NOMO-1 (cell line): ENCODE results near the gene ADRA2B.
"Not testable (repeated sequence)": the region's sequence is repeated elsewhere in the genome, so short reads cannot be mapped to it uniquely, and the experiment has no call there.

Source experiments
- DNase-seq, 2 experiments: peaks; one replicate each; lab custom pipeline; 2025; ENCODE audit not compliant: unreplicated experiment in 2 of 2; lab: John Stamatoyannopoulos, UW

The ADRA2B gene

DNA sequence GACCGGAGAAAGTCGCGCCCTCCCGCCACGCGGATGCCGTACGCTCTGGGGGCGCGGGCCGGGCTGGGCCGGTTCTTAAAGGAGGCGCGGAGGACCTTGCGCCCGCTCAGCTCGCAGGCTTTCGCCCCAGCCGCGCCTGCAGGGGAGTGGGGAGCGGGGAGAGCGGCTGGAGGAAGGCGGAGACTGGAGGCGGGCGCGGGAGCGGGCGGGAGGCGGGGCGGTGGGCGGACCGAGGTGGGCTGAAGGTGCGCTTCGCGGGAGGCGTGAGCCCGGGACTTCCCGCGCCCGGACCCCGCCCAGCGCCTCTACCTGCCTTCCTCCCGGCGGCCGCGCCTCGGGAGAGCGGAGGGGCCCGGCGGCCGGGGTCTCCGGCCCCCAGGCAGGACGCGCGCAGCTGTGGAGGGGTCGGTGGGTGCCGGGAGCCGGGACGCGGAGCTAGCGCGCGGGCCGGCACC is at the start of gene ADRA2B:
Gene ADRA2B, minus strand, starts transcription at position 148 of the 455 bp plus-strand sequence. CDS start 422 bp downstream, outside the sequence.
- peak; percentile 17 to 53 for DNase-seq

DNA sequence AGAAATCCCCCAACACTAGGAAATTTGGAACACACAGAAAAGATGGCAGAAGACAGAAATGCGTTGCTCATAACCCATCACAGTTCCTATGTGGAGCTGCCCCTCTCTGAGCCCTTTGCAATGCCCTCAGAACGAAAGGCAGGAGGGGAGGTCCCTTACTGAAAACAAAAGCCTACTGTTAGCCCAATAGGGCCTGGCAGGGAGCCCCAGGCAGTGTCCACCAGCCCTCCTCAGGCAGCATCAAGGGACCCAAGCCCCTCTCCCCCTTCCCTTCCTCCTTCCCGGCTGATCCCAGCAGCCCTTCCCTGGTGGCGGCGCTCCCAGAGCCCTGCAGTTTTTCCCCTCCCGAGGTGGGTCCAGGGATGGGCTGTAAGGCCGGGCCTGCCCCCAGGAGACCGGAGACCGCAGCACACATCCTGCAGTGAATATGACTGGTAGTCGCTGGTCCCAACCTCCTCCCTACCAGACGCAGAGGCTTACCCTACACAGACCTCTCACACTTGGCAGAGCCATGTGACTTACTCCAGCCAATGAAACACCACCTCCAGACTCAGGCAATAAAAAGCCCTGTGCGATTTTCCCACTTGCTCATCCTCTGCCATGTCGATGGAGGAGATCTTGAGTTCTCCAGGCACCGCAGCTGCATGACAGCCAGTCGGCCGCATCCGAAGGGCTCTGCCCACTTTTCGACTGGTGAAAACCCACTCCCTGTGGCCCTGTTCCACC is 48.3 kb upstream of the ADRA2B start:
- DNase-seq: no peak

DNA sequence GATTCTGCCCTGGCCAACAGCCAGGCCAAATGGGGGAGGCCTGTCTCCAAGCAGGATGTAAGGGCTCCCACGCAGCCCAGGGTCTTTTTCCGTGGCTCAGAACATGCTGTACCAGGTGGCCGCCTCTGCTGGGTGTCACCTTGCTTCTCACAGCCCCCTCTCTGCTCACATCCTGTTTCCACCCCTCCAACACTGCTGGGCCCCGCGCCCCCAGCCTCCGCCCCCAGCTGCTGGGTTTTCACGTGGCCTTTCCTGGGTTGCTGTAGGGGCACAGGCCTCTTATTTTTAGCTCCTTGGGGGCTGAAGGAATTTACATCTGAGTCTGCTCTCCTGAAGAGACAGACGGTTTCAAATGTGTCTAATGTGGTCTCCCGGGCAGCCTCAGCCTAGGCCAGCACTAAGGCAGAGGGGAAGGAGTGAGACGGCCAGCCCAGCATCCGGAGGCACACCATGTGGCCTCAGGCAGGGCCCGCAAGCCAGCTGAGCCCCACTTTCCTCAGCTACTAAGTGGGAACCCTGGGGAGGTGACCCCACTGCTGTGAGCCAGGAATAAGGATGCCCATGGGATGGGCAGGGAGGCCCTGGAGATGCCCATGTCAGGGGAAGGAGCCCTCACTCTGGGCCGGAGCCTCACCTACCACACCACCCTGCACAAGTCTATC is 47.5 kb upstream of the ADRA2B start:
- DNase-seq: no peak

DNA sequence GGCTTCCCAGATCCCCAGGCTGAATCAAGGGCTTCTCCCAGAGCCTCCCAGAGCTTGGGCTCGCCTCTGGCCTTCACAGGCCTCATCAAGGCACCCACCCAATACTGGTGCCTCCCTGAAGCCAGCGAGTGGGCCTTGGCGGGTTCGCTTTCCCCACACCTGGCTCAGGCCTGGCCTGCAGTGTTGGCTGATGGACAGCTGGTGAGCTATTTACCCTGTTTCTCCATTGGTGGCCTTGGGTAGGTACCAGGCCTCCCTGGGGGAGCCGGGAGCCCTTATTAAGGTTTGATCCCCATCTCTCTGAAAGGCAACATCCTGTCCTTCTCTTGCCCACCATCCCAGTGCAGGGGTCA is 47.0 kb upstream of the ADRA2B start:
- no peak for DNase-seq

DNA sequence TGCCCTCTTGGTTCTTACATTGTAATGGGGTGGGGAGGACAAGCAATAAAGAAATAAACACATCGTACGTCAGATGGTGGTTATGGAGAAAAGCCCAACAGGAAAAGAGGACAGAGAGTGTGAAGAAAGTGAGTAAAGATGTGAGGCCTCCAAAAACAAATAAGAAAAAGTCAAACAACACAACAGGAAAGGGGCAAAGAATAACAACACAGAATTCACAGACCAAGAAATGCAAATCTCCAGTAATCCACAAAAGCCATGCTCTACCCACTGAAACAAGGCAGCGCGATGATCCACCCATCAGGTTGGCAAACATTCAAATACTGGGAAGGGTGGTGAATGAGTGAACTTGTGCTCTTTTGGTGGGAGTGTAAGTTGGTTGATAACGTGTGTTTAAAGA is 45.5 kb upstream of the ADRA2B start:
- no peak for DNase-seq

DNA sequence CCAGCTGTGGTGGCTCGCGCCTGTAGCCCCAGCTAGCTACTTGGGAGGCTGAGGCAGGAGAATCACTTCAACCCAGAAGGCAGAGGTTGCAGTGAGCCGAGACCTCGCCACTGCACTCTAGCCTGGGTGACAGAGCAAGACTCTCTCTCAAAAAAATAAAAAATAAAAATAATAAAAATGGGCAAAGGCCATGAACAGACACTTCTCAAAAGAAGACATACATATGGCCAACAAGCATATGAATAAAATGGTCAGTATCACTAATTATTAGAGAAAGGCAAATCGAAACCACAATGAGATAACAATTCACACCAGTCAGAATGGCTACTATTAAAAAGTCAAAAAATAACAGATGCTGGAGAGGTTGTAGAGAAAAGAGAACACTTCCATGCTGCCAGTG is 44.0 kb upstream of the ADRA2B start:
- DNase-seq: not testable (repeated sequence)

DNA sequence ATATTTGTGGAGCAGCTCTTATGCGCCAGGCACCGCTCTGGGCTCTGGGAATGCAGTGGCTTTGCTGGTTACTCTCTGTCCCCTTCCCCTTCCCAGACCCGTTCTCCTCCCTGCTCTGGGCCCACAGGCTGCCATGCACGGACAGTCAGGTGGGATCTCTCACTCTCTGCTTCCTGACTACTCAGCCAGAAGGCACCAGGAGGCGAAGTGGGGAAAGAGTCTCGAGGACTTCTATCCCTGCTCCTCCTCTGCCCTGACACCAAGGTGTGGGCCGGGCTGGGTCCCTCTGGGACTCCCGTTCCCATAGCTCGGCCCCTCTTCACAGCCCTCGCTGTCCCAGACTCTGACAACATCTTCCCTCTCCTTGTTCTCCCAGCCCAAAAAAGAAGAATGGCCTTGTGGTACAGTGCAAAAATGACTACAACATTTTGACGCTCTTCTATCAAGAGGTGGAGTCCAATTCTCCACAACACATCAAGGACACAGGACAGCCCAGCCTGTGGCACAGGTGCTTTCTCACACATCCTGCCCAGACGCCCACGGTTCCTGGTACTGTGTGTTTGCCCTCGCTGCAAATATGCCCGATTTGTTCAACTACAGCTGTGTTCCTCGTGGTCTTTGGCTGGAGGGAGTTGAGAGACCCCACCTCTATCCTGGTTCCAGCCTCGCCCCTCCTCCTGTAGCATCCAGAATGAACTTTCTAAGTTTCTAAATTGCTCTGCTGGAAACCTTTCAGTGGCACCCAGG is 42.9 kb upstream of the ADRA2B start:
- DNase-seq: no peak

DNA sequence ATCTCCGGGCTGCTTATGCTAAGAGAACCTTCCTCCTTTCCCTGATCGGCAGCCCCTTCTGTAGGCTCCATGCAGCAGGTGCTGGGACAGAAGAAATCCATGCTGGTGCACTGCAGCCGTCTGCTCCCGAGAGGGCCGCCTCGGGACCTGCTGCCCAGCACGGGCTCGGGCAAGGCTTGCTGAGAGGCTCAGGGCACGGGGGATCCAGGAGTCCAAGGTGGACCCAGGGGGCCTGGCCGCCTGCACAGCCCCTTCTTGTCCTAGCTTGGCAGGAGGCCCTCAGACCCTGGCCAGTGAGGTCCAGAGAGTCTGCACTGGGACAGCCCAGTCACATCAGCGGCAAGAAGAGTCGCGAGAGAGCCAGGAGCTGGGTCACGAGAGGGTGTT is 42.2 kb upstream of the ADRA2B start:
- no peak for DNase-seq

DNA sequence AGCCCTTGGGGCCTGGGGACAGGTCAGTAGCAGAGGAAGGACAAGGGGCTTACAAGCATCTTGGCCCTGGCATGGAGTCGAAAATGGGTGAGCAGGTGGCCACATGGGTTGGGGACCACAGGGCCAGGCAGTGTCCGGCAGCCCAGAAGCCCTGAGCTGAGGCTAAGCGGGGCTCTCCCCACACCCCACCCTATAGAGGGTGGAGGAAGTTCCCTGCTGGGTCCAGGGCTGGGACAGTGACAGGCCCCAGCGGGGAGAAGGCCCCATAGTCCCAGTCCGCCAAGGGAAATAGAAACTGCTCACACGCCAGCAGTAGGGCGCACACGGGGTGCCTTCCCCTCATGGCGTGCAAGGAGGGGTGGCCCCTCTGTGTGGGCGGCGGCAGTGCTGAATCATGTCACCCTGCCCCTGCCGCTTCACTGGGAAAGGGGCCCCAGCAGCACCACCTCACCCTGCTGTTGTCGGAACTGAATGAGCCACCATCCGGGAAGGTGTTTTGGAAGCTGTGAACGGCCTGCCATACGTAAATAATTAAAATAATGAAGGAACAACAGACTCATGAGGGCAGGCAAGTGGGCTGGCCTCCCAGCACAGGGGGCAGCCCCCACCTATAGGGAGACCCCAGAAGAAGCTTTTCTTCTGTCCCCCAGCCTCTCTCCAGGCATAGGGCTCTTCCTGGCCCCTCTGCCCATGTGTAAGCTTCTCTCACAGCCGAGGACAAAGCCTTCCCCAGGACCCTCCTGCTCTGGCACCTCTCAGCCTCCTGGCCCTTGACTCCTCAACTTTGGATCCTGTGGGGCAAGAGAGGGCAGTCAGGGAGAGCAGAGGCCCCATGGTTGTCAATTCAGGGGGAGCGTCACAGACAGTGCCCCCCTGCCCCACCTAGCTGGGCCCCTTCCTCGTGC is 41.5 kb upstream of the ADRA2B start:
- DNase-seq: no peak

DNA sequence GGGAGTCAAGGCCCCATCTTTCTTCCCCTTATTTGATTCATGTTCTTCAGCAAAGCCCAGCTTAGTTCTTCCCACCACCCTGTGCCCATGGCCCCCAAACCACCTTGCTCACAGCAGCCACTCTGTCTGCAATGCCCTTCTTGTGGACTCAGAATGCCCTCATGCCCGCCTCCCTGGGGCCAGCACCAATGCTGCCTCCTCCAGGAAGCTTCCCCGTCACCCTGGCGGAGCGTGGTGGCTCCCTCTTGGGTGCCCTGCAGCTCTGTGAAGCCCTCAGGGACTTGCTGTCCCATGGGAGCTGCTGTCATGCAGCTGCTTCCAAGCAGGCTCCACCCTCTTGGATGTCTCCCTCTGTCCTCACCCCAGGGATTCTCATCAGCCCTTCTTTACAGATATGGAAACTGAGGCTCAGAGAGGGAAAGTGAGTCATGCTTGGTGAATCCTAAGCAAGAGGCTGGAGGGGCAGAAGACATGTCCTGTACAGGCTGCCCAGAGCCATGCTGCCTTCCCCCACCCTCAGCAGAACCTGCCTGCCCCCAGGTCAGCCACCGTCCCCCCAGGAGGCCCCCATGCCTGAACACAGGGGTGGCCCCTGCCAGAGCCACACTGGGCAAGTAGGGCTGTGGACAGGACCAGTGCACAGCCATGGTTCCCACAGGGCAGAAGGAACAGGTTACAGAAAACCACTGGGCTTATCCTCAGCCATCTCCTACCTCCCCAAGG is 40.7 kb upstream of the ADRA2B start:
- no peak for DNase-seq

DNA sequence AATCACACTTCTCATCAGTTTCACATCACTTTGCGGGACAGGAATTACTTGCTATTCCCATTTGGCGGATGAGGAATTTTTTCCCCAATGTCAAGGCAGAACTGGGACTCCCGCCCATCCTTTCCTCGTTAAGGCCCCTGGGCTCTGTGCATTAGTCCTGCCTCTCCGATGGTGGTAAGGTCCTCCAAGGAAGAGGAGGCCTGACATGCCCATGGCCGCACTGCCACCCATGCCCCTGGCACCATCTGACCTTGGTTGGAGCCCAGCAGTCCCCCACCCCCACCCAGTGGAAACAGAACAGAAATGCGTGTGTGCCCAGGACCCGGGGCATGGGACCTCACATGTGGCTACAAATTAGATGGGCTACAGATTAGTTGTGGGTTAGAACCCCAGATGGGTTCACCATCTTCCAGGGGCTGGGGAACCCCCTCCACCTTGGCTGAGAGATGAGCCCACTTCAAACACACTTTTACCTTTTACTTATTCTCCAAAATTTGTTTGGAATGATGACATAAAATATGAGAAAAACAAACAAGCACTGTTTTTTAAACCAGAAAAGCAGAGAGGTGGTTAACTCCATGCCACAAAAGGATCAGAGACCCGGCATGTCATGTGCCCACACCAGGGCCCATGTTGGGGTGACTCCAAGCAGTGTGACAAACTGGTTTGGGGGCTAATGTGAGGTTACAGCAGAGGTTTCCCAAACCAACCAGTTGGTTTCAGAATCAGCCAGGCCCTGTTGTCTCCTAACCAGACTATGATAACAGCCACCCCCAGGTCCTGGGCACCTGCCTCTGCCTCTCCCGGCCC is 39.8 kb upstream of the ADRA2B start:
- no peak for DNase-seq

DNA sequence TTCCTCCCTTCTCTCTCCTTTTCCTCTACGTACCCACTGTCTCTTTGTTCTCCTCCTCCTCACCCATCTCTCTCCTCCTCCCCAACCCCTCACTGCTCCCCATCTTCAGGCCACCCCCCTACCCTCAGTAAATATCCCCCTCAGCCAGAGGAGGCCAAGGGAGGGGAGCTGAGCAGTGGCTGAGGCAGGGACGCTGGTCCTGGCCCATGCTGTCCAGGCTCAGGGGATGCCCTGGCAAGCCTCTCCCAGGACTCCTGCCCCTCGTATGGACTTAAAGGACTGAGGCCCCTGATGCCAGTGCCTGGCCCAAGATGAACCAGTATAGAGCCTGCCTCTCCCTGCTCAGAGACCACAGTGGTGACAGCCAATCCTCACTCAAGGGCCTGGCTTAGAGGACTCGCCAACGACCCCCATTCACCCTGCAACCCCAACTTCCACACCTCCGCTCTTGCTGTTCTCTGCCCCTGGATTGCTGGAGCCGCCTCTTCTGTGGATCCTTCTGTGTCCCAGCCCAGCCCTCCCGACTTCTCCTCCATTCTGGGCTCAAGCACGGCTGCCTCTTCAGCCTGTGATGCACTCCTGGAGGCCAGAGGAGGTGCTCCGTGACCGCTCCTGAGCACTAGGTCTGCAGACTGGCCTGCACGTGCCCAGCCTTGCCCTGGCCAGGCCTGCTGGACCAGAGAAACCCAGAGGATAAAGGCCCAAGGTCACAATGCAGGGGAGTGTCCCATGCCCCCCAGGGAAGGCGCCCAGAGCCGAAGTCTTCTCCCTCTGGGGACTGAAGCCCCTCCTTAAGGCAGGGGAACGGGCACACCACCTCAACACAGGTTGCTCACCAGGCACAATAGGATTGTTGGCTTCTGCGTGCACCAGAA is 38.4 kb upstream of the ADRA2B start:
- DNase-seq: no peak

DNA sequence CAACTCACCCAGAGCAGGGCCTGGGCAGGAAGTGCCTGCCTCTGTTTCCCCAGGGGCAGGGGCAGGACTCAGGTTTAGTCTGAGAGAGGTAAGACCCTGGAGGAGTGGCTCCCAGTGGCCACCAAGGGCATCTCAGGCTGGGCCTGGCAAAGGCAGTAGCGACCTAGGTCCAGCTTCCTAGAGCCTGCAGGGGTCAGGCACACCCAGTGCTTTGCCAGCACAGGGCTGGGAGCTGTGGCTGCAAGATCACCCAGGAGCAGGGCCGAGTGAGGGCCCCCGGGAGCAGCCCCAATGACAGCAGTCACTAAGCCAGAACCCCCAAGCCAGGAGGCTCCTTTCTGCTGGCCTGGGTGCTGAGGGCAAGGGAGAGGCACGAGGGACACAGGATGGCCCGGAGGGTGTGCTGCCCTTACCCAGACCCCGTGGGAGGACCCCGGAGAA is 37.6 kb upstream of the ADRA2B start:
- no peak for DNase-seq

DNA sequence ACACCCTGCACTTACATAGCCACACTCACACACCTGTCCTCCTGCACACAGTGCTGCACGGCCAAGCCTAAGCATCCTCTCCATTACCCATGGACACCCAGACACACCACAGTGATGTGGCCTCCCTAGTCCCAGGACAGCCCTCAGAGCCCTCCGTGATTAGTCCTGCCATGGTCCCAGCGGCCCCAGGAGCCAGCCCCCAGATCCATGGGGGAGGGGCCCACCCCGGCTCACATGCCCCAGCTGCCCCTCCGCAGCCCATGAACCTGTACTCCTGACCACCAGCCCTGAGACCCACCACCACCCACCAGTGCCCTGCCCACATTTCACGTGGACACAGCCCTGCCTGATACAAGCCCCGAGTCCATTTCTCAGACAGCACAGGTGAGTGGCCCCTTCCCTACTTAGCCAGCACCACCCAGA is 36.9 kb upstream of the ADRA2B start:
- DNase-seq: no peak

DNA sequence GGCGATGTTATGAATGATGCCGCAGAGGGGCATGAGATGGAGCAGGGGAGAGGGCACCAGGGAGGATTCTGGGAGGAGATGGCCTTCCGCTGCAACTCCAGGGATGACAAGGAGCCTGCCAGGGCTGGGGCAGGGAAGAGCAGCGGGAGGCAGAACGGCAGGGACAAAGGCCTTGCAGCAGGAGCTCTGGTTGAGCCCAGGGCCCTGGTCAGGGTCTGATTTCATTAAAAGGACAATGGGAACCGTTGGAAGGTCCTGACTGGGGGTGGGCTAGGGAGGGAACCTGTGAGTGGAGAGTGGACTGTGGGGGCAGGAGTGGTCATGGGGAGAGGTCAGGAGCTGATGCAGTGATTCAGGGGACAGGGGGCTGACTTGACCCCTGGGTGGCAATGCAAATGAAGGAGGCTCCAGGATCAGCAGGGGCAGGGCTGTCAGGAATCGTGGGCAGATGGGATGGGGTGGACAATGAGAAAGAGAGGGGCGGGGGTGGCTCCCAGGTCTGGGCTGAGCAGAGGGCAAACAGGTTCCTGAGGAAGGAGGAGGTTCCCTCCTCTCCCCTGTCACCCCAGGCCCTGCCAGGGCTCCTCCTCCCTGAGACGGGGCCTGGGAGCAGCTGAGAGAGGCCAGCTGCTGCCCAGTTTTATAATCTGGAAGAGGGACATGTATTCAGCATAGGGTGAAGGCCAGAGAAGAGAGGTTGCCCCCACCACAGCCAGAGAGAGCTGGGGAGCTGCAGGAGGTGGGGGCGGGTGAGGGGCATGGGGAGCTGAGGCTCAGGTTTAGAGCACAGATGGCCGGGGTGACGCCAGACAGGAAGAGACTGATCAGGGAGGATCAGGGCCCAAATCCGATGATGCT is 36.2 kb upstream of the ADRA2B start:
- no peak for DNase-seq

DNA sequence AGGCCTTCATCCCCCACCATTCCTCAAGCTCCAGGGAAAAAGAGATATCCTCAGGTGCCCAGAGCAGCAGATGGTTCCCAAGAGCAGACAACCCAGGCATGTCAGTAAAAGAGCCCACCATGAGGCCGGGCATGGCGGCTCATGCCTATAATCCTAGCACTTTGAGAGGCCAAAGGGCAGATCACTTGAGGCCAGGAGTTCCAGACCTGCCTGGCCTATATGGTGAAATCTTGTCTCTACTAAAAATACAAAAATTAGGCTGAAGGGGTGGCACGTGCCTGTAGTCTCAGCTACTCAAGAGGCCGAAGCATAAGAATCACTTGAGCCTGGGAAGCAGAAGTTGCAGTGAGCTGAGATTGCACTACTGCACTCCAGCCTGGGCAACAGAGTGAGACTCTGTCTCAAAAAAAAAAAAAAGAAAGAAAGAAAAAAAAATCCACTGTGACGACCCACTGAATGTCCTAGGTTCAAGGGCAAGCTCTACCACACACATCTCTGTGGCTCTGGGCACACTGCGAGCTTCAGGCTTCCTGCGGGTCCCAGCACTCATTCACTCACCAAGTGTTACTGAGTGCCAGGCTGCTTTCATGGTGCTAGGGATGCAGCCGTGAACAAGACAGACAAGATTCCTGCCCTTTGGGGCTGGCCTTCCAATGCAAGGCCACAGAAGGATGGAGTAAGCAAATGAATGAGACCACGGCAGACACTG is 35.4 kb upstream of the ADRA2B start:
- DNase-seq: no peak
